HepG2 (cell line): ENCODE data around the gene LTBR.

Experiments
- CTCF ChIP-seq: sonication (generic); formaldehyde crosslinking; IDR thresholded peaks from 2 replicates; pipeline ENCODE4 v1.5.0; 2020; ENCODE audit warnings: mild to moderate bottlenecking, missing genetic modification reagents, moderate library complexity
- IRF2 ChIP-seq: IDR thresholded peaks from 2 replicates; pipeline ENCODE4 v1.6.1; 2018; ENCODE audit warnings: missing genetic modification reagents, missing compliant biosample characterization
- KDM5B ChIP-seq: sonication (generic); formaldehyde crosslinking; IDR thresholded peaks from 2 replicates; pipeline ENCODE4 v1.4.0; 2020; ENCODE audit warnings: missing genetic modification reagents, mild to moderate bottlenecking, borderline replicate concordance
- POLR2A ChIP-seq, 2 experiments: IDR thresholded peaks; 2 replicates each; pipeline ENCODE4 v1.6.1; 2011; ENCODE audit warnings: low read depth in 2 of 2, low read length in 2 of 2, mild to moderate bottlenecking in 1 of 2, moderate library complexity in 1 of 2; ENCODE audit not compliant: insufficient read depth in 1 of 2
- RAD51 ChIP-seq: fragments of 450-650 bp; IDR thresholded peaks from 2 replicates; pipeline ENCODE4 v1.6.1; 2016; ENCODE audit warnings: borderline replicate concordance
- SETDB1 ChIP-seq: sonication (generic); formaldehyde crosslinking; IDR thresholded peaks from 2 replicates; pipeline ENCODE4 v1.5.1; 2020; ENCODE audit warnings: missing genetic modification reagents, mild to moderate bottlenecking, borderline replicate concordance
- SP2 ChIP-seq: sonication (generic); formaldehyde crosslinking; IDR thresholded peaks from 2 replicates; pipeline ENCODE4 v1.5.1; 2020; ENCODE audit warnings: mild to moderate bottlenecking, missing genetic modification reagents
- ZNF740 ChIP-seq: sonication (generic); formaldehyde crosslinking; IDR thresholded peaks from 2 replicates; pipeline ENCODE4 v1.4.0; 2020; ENCODE audit warnings: missing genetic modification reagents

GRCh38 chr12:6362403-6362802, 21.6 kb upstream of the LTBR start:
- TF ChIP-seq KDM5B (CRISPR knock-in tag) (no peak), RAD51 (no peak), POLR2A (IDR thresholded peaks at IDR 0.05; ENCODE audit: insufficient read depth in 1 of 2, low read depth in 2 of 2, low read length in 2 of 2) (no peak), SP2 (CRISPR knock-in tag) (no peak), CTCF (CRISPR knock-in tag) (no peak), IRF2 (CRISPR knock-in tag) (no peak), ZNF740 (CRISPR knock-in tag) (no peak), SETDB1 (CRISPR knock-in tag) (no peak)
